Testis (tissue), 3 donors: ENCODE results near the gene PEX5. TPM values are rescaled to one million over a fixed set of nuclear protein-coding genes. Genes with fewer than 3 reads are reported as not detected.

Experiments used
- DNase-seq: peaks from one replicate; pipeline ENCODE4 v3.0.0-alpha.2; 2019
- H3K27ac ChIP-seq, 2 donors: fragments of 200-600 bp; sonication (generic); one replicate each; pipeline ENCODE4 v1.5.1; 2019
- H3K27me3 ChIP-seq: fragments of 200-600 bp; sonication (generic); one replicate; pipeline ENCODE4 v1.5.1; 2019
- H3K36me3 ChIP-seq: fragments of 200-600 bp; sonication (generic); one replicate; pipeline ENCODE4 v1.5.1; 2017; ENCODE audit warnings: low read depth; ENCODE audit errors: missing control alignments
- H3K4me1 ChIP-seq: fragments of 200-600 bp; sonication (generic); one replicate; pipeline ENCODE4 v1.5.1; 2019
- H3K4me3 ChIP-seq, 2 donors: fragments of 200-600 bp; sonication (generic); one replicate each; pipeline ENCODE4 v1.5.1; 2017 to 2019
- H3K9me3 ChIP-seq: fragments of 200-600 bp; sonication (generic); one replicate; pipeline ENCODE4 v1.5.1; 2017
- CTCF ChIP-seq, 3 experiments: fragments of 450-650 bp in 2 of 3; fragments of 200-600 bp in 1 of 3; sonication (generic) in 1 of 3; IDR thresholded peaks; one replicate each; pipeline ENCODE4 v1.5.1; 2016 to 2019; ENCODE audit warnings: antibody characterized with exemption in 3 of 3, mild to moderate bottlenecking in 2 of 3, moderate library complexity in 1 of 3
- POLR2A ChIP-seq: fragments of 450-650 bp; IDR thresholded peaks from one replicate; pipeline ENCODE4 v1.6.1; 2017; ENCODE audit warnings: antibody characterized with exemption, mild to moderate bottlenecking, moderate library complexity
- WGBS, 2 donors: methylation state at CpG; one replicate each; pipeline ENCODE4 v1.1.5; 2018; 5-methylcytosine and 5-hydroxymethylcytosine counted together
- intact Hi-C: fragments of 100-400 bp; cut with DNase I; formaldehyde crosslinking; loops from one replicate; pipeline ENCODE4 v1.15.1; 2023; ENCODE audit warnings: low total_unique reads
- polyA plus RNA-seq: library from polyadenylated mRNA; stranded (reverse); fragments of 350-450 nt; fragmentation: Illumina TruSeq; extraction: RNeasy Lipid Tissue Mini Kit (QIAGEN cat#74804); gene quantifications from one replicate; pipeline ENCODE4 v1.2.3, GENCODE V29; 2014; ENCODE audit warnings: low read depth, low replicate concordance; ENCODE audit not compliant: insufficient read depth
- total RNA-seq, 2 donors: library from RNA; depleted of rRNA; stranded (reverse); fragments of >200 nt; gene quantifications; one replicate each; pipeline ENCODE4 v1.2.3, GENCODE V29; 2016

The PEX5 gene
- total and polyA plus RNA-seq, 3 donors from 2014 or later, result 120 to 134 (median 121) TPM

GRCh38 chr12:7150356-7150755 lies 39.1 kb upstream of the PEX5 start:
- Histone ChIP-seq H3K27me3 (no peaks in the 10 kb centered on the region), H3K4me1 (no peaks in the 10 kb centered on the region), H3K36me3 (no peaks in the 10 kb centered on the region), H3K9me3 (no peaks in the 10 kb centered on the region), H3K4me3 (no peak overlapping the region), H3K27ac (no peak overlapping the region)
- WGBS, 2 donors, result 93 to 94% methylated on average over 12 of the region's 12 CpGs
- intact Hi-C loops, result no loop called here
- DNase-seq, result no peak
- TF ChIP-seq CTCF (IDR thresholded peaks at IDR 0.05) (no peak), POLR2A (no peak)

- Histone ChIP-seq H3K36me3 (no peaks in the 10 kb centered on the region), H3K4me3 (no peak overlapping the region), H3K4me1 (no peaks in the 10 kb centered on the region), H3K27ac (no peak overlapping the region), H3K27me3 (no peaks in the 10 kb centered on the region), H3K9me3 (no peaks in the 10 kb centered on the region)
- TF ChIP-seq POLR2A, result no peak
- no peak for TF ChIP-seq CTCF (IDR thresholded peaks at IDR 0.05)
- 94 to 97% methylated on average over 6 of the region's 6 CpGs for WGBS, 2 donors
- intact Hi-C loops, result no loop called here
- no peak for DNase-seq
These were observed 38.6 kb upstream of the PEX5 start for GRCh38 chr12:7150841-7151240.

- Histone ChIP-seq H3K4me1 (no peaks in the 10 kb centered on the region), H3K4me3 (no peak overlapping the region), H3K27me3 (no peaks in the 10 kb centered on the region), H3K36me3 (no peaks in the 10 kb centered on the region), H3K27ac (no peak overlapping the region), H3K9me3 (no peaks in the 10 kb centered on the region)
- no peak for DNase-seq
- 89 to 93% methylated on average over 6 of the region's 6 CpGs for WGBS, 2 donors
- intact Hi-C loops, result no loop called here
- TF ChIP-seq CTCF (IDR thresholded peaks at IDR 0.05) (no peak), POLR2A (no peak)
These were observed 38.0 kb upstream of the PEX5 start for GRCh38 chr12:7151532-7151931.

GRCh38 chr12:7152818-7153217 lies 36.7 kb upstream of the PEX5 start:
- no peak for TF ChIP-seq POLR2A
- no peak for TF ChIP-seq CTCF (IDR thresholded peaks at IDR 0.05)
- intact Hi-C loops, result no loop called here
- WGBS, 2 donors, result 86 to 87% methylated on average over 4 of the region's 4 CpGs
- H3K4me3 ChIP-seq, result no peak overlapping the region
- DNase-seq, result no peak
- no peaks in the 10 kb centered on the region for H3K36me3 ChIP-seq
- no peaks in the 10 kb centered on the region for H3K27me3 ChIP-seq
- H3K9me3 ChIP-seq, result no peaks in the 10 kb centered on the region
- no peaks in the 10 kb centered on the region for H3K4me1 ChIP-seq
- no peak overlapping the region for H3K27ac ChIP-seq

GRCh38 chr12:7154042-7154441 lies 35.4 kb upstream of the PEX5 start:
- Histone ChIP-seq H3K27ac (no peak overlapping the region), H3K9me3 (no peaks in the 10 kb centered on the region), H3K4me3 (no peak overlapping the region), H3K36me3 (no peaks in the 10 kb centered on the region), H3K4me1 (no peaks in the 10 kb centered on the region), H3K27me3 (no peaks in the 10 kb centered on the region)
- no peak for DNase-seq
- TF ChIP-seq CTCF (IDR thresholded peaks at IDR 0.05), result no peak
- no peak for TF ChIP-seq POLR2A
- intact Hi-C loops, result no loop called here
- WGBS, 2 donors, result 86 to 95% methylated on average over 6 of the region's 6 CpGs
